ENCODE measurements around the gene PPTC7.
"Not testable (repeated sequence)": the region's sequence is repeated elsewhere in the genome, so short reads cannot be mapped to it uniquely, and the experiment has no call there.

DNA sequence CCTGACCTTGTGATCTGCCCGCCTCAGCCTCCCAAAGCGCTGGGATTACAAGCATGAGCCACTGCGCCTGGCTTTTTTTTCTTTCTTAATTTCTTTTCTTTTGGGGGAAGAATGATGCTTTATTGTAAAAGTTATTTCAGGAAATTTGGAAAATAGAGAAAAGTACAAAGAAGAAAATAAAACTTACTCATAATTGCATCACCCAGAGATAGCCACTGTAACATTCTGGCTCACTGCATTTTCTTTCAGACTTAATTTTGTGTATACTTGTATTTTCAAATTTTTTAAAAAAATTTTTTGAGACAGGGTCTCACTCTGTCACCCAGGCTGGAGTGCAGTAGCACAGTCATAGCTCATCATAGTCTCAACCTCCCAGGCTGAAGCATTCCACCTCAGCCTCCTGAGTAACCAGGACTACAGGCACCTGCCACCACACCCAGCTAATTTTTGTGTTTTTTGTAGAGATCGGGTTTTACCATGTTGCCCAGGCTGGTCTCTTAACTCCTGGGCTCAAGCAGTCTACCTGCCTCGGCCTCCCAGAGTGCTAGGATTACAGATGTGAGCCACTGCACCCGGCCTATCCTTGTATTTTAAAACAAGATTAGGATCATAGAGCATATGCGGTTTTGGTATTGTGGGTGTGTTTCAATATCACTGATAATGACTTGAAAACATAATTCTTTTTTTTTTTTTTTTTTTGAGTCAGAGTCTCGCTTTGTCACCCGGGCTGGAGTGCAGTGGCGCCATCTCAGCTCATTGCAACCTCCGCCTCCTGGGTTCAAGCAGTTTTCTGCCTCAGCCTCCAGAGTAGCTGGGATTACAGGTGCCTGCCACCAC, 62.0 kb downstream of the PPTC7 start:
- TF ChIP-seq, protein P1, sequence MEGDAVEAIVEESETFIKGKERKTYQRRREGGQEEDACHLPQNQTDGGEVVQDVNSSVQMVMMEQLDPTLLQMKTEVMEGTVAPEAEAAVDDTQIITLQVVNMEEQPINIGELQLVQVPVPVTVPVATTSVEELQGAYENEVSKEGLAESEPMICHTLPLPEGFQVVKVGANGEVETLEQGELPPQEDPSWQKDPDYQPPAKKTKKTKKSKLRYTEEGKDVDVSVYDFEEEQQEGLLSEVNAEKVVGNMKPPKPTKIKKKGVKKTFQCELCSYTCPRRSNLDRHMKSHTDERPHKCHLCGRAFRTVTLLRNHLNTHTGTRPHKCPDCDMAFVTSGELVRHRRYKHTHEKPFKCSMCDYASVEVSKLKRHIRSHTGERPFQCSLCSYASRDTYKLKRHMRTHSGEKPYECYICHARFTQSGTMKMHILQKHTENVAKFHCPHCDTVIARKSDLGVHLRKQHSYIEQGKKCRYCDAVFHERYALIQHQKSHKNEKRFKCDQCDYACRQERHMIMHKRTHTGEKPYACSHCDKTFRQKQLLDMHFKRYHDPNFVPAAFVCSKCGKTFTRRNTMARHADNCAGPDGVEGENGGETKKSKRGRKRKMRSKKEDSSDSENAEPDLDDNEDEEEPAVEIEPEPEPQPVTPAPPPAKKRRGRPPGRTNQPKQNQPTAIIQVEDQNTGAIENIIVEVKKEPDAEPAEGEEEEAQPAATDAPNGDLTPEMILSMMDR (IDR thresholded peaks at IDR 0.05; ENCODE audit: low read depth, low read length, poor library complexity, severe bottlenecking), result not testable (repeated sequence)
- TF ChIP-seq EZH2phosphoT487 (IDR thresholded peaks at IDR 0.05; ENCODE audit: borderline replicate concordance, low read length), result not testable (repeated sequence)

All from DOHH2 (cell line).